Measurements from ENCODE around the gene MAD1L1. TPM values are rescaled to one million over a fixed set of nuclear protein-coding genes. Genes with fewer than 3 reads are reported as not detected.
A peak's percentile ranks its signal among the peaks of the same experiment; 100 is the strongest.

MAD1L1 gene
- total RNA-seq, 2 experiments from 2014 or later = 157 to 160 TPM

GRCh38 chr7:1956141-1956540, 276.6 kb downstream of the MAD1L1 start:
- DNase-seq (no peak), ATAC-seq (ENCODE audit: poor library complexity) (no peak)
- Mint-ChIP-seq H3K27ac (no peak overlapping the region), H3K9me3 (peaks cover 6% of the 10 kb centered on the region), H3K27me3 (no peaks in the 10 kb centered on the region), H3K36me3 (ENCODE audit: low read depth) (peaks cover 36% of the 10 kb centered on the region), H3K4me3 (no peak overlapping the region), H3K4me1 (ENCODE audit: low read depth) (peaks cover 10% of the 10 kb centered on the region)
- Histone ChIP-seq H3K4me1 (ENCODE audit: insufficient read depth, low read length) (peaks cover 8% of the 10 kb centered on the region), H3K27me3 (ENCODE audit: control insufficient read depth in 1 of 2, insufficient read depth in 2 of 2, low read length in 2 of 2) (no peaks in the 10 kb centered on the region), H3K9me3 (ENCODE audit: control insufficient read depth in 1 of 2, insufficient read depth in 1 of 2, low read length in 2 of 2) (peaks cover 0 to 18% of the 10 kb centered on the region in 2 experiments), H3K4me3 (ENCODE audit: low read length) (no peak overlapping the region), H3K27ac (ENCODE audit: low read depth in 1 of 2, low read length in 2 of 2) (no peak overlapping the region), H3K36me3 (ENCODE audit: insufficient read depth, low read length) (peaks cover 2% of the 10 kb centered on the region)
- TF ChIP-seq CTCF (IDR thresholded peaks at IDR 0.05) = no peak
- intact Hi-C loops (cut with DNase I, micrococcal nuclease) = no loop called here
- ChIA-PET POLR2A (interaction anchor here (2.6 kb wide), 1 partner anchor 16 kb away, joined by 7 read pairs; no protein-coding TSS in a partner anchor), CTCF (no interaction called here)

- Histone ChIP-seq H3K4me1 (ENCODE audit: insufficient read depth, low read length) (peaks cover 15% of the 10 kb centered on the region), H3K27ac (ENCODE audit: low read depth in 1 of 2, low read length in 2 of 2) (no peak overlapping the region), H3K36me3 (ENCODE audit: insufficient read depth, low read length) (peaks cover 2% of the 10 kb centered on the region), H3K27me3 (ENCODE audit: control insufficient read depth in 1 of 2, insufficient read depth in 2 of 2, low read length in 2 of 2) (no peaks in the 10 kb centered on the region), H3K9me3 (ENCODE audit: control insufficient read depth in 1 of 2, insufficient read depth in 1 of 2, low read length in 2 of 2) (peaks cover 0 to 15% of the 10 kb centered on the region in 2 experiments), H3K4me3 (ENCODE audit: low read length) (no peak overlapping the region)
- ChIA-PET POLR2A (interaction anchor here (2.6 kb wide), 1 partner anchor 14 kb away, joined by 7 read pairs; no protein-coding TSS in a partner anchor), CTCF (no interaction called here)
- Mint-ChIP-seq H3K27ac (no peak overlapping the region), H3K4me1 (ENCODE audit: low read depth) (peaks cover 17% of the 10 kb centered on the region), H3K4me3 (no peak overlapping the region), H3K9me3 (peaks cover 3% of the 10 kb centered on the region), H3K27me3 (no peaks in the 10 kb centered on the region), H3K36me3 (ENCODE audit: low read depth) (peaks cover 22% of the 10 kb centered on the region)
- peak in 1 of 14 experiments; percentile 3 for DNase-seq
- TF ChIP-seq CTCF (IDR thresholded peaks at IDR 0.05) = no peak
- no peak for ATAC-seq (ENCODE audit: poor library complexity)
- intact Hi-C loops (cut with DNase I, micrococcal nuclease) = no loop called here
Observed at GRCh38 chr7:1954366-1955004, 278.3 kb downstream of the MAD1L1 start.

- Histone ChIP-seq H3K4me1 (ENCODE audit: insufficient read depth, low read length) (peaks cover 15% of the 10 kb centered on the region), H3K27ac (ENCODE audit: low read depth in 1 of 2, low read length in 2 of 2) (no peak overlapping the region), H3K9me3 (ENCODE audit: control insufficient read depth in 1 of 2, insufficient read depth in 1 of 2, low read length in 2 of 2) (peaks cover 0 to 11% of the 10 kb centered on the region in 2 experiments), H3K4me3 (ENCODE audit: low read length) (no peak overlapping the region), H3K36me3 (ENCODE audit: insufficient read depth, low read length) (peaks cover 2% of the 10 kb centered on the region), H3K27me3 (ENCODE audit: control insufficient read depth in 1 of 2, insufficient read depth in 2 of 2, low read length in 2 of 2) (no peaks in the 10 kb centered on the region)
- peaks cover 2% of the 10 kb centered on the region for H3K9me3 Mint-ChIP-seq
- ATAC-seq (ENCODE audit: poor library complexity) (no peak), DNase-seq (peak in 1 of 14 experiments; percentile 4)
- intact Hi-C loops (cut with DNase I, micrococcal nuclease) = no loop called here
- H3K4me1 Mint-ChIP-seq (ENCODE audit: low read depth) = peaks cover 17% of the 10 kb centered on the region
- no peak for TF ChIP-seq CTCF (IDR thresholded peaks at IDR 0.05)
- ChIA-PET POLR2A (no interaction called here), CTCF (no interaction called here)
- no peaks in the 10 kb centered on the region for H3K27me3 Mint-ChIP-seq
- H3K4me3 Mint-ChIP-seq = no peak overlapping the region
- no peak overlapping the region for H3K27ac Mint-ChIP-seq
- H3K36me3 Mint-ChIP-seq (ENCODE audit: low read depth) = peaks cover 16% of the 10 kb centered on the region
Observed at GRCh38 chr7:1953199-1954190, 279.2 kb downstream of the MAD1L1 start.
